NCI-H526 (cell line): Measurements from ENCODE around the gene C4orf36.
A peak's percentile ranks its signal among the peaks of the same experiment; 100 is the strongest.

ENCODE experiments used
- DNase-seq, 2 experiments: peaks; one replicate each; lab custom pipeline; 2025; lab: John Stamatoyannopoulos, UW

C4orf36 gene

GRCh38 chr4:86891762-86892635, at the start of gene C4orf36:
Gene C4orf36 (minus strand): TSS chr4:86892422. CDS start chr4:86891520, 902 bp downstream.
- peak; percentile 63 to 86 for DNase-seq

- DNase-seq = no peak
Measured at GRCh38 chr4:86940920-86941460, 48.8 kb upstream of the C4orf36 start.

- DNase-seq = peak; percentile 71 to 78
Measured at GRCh38 chr4:86939729-86940575, 47.7 kb upstream of the C4orf36 start.

GRCh38 chr4:86938771-86939520, 46.7 kb upstream of the C4orf36 start:
- peak in 1 of 2 experiments; percentile 27 for DNase-seq

GRCh38 chr4:86935853-86936733, 43.9 kb upstream of the C4orf36 start:
- DNase-seq = peak; percentile 29 to 58

- DNase-seq = peak in 1 of 2 experiments; percentile 57
Measured at GRCh38 chr4:86935566-86935852, 43.3 kb upstream of the C4orf36 start.

- peak; percentile 82 to 91 for DNase-seq
Measured at GRCh38 chr4:86934771-86935565, 42.7 kb upstream of the C4orf36 start, which contains the start of gene AFF1. Gene AFF1 (plus strand): TSS chr4:86935011. CDS start chr4:86948534, 13,523 bp downstream.

GRCh38 chr4:86934147-86934770, 42.0 kb upstream of the C4orf36 start:
- peak in 1 of 2 experiments; percentile 48 for DNase-seq

GRCh38 chr4:86928400-86929255, 36.4 kb upstream of the C4orf36 start:
- no peak for DNase-seq

- no peak for DNase-seq
Measured at GRCh38 chr4:86927843-86928395, 35.7 kb upstream of the C4orf36 start.

GRCh38 chr4:86926435-86927086, 34.3 kb upstream of the C4orf36 start:
- no peak for DNase-seq

- DNase-seq = no peak
Measured at GRCh38 chr4:86924811-86925210, 32.6 kb upstream of the C4orf36 start.

GRCh38 chr4:86921608-86922252, 29.5 kb upstream of the C4orf36 start:
- no peak for DNase-seq

- DNase-seq = no peak
Measured at GRCh38 chr4:86919561-86920223, 27.5 kb upstream of the C4orf36 start.

GRCh38 chr4:86918539-86919072, 26.4 kb upstream of the C4orf36 start:
- no peak for DNase-seq
